ENCODE results near the gene DISP2.

- TF ChIP-seq CTCF (conservative IDR thresholded peaks at IDR 0.05; ENCODE audit: low read depth, low read length): no peak
- TF ChIP-seq EZH2 (IDR thresholded peaks at IDR 0.05; ENCODE audit: borderline replicate concordance, low read depth, low read length, poor library complexity, severe bottlenecking): no peak
Observed at GRCh38 chr15:40382580-40383456, 24.8 kb downstream of the DISP2 start, which contains the start of gene KNSTRN.

Measured in A673 (cell line).